Jurkat, Clone E6-1 (cell line): Measurements from ENCODE around the gene MFNG.

ENCODE experiments used
- DNase-seq: peaks from one replicate; pipeline ENCODE4 v3.0.0-alpha.2; 2011; ENCODE audit warnings: low read depth, low spot score
- H3K4me3 ChIP-seq: 2 replicates; pipeline ENCODE4 v1.5.1; 2011; ENCODE audit warnings: mild to moderate bottlenecking, low read length, control low read depth, moderate library complexity

The MFNG gene

DNA sequence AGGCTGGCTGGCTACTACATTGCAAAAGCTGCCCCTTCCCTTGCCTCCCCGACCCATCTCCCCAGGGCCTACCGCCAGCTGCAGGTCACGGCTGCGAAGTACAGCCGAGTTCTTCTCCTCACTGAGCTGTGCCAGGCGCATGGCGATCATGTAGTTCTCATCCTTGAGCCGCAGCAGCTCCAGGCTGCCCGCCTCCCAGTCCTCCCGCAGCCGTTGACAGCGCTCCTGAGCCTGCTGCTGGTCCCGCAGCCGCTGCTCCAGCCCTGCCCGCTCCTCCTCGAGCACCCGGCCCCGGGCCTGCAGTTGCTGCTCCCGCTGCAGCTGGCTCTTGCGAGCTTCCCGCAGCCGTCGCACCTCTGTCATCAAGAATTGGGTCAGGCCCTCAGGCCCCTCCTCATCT, 29.7 kb upstream of the MFNG start:
- no peak for DNase-seq
- H3K4me3 ChIP-seq = no peak overlapping the region

DNA sequence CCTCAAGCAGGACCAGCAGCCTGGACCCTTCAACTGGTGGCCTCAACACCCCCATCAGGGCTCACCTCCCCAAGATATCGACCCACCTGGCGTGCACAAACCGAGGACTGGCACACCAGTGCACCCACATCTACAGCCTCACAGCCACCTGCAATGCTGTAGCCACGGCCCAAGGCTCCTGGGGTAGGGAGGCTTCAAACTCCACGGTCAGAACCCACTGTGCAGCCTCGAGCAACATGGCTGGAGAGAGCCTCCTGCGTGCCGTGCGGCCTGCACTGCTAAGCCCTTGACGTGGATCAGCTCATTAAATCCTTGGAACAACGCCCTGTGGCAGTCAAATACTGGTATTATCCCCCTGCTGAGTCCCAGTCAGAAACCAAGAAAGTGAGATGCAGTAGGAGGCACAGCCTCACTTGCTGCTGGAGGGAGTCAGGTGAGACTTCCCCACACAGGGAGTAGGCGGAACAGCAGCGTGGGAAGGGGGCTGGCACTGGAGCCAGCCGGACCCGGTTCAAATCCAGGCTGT, 28.4 kb upstream of the MFNG start:
- DNase-seq = no peak
- no peak overlapping the region for H3K4me3 ChIP-seq

DNA sequence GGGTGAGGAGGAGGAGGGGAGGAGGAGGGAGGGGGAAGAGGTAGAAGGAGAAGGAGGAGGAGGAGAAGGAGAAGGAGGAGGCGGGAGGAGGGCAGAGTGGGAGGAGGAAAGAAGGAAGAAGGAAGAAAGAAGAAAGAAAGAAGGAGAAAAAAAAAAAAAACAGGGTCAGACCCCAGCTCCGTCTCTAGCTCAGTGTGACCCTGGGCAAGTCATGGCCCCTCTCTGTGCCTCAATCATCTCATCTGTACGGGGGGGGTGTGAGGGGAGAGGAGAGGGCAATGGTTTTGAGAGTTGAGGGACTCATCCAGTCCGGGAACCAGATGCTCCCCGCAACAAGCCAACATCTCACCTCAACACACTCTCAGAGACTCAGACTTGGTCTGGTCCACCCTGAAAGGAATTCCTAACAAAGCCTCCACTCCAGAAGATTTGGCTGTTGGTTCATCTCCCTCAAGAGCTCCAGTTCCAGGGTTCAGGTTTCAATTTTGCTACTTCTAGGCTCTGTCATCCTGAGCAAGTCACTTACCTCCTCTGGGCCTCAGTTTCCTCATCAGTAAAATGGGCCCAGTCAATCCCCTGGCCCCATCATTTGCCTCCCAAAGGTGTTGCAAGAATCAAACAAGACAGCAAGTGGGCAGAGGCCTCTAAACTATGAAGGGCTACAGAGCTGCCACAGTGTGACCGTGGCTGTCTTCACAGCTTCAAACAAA, 25.4 kb upstream of the MFNG start:
- no peak overlapping the region for H3K4me3 ChIP-seq

DNA sequence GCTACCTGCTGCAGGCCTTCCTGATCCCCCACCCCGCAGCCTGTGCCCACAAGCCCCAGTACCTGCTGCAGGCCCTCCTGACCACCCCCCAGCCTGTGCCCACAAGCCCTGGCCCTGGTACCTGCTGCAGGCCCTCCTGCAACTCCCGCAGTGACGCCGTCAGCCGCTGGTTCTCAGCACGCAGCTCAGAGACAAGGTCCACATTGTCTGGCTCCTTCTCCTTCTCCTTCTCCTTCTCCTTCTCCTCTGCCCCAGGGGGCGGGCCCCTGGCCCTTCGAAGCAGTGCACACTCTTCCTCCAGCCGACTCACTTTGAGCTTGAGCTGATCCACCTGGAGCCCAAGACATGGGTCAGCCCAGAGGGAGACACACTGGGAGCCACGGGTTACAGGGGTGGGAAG, 23.9 kb upstream of the MFNG start:
- no peak overlapping the region for H3K4me3 ChIP-seq
- DNase-seq = no peak

More for the DNA sequence above, 25.4 kb upstream of the MFNG start:
- DNase-seq = no peak

DNA sequence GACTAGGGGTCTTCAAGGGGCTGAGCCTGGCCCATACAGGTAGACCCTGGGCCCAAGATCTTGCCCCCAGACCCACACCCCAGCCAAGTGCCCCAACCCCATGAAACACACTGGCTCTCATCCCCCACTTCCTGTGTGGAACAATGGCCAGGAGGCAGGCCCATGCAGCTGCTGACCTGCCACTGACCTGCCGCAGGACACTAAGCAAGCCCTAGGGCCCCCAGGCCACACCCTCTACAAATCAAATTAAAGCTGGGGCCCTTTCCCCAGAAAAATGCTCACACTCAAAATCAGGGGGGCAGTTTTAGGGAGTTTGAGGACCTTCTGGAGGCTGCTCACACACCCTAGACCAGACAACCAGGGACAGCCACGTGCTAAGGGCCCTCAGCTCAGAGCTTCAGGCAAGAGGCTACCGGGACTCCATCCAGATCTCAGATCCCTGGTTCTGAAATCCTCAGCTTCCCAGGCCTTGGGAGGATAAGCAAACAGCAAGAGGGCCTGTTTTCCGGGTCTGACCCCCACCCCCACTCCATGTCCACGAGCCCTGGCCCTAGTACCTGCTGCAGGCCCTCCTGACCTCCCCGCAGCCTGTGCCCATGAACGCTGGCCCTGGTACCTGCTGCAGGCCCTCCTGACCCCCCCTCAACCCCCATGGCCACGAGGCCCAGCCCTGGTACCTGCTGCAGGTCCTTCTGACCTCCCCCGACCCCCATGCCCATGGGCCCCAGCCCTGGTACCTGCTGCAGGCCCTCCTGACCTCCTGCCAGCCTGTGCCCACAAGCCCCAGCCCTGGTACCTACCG, 23.1 kb upstream of the MFNG start:
- DNase-seq = no peak
- H3K4me3 ChIP-seq = no peak overlapping the region

DNA sequence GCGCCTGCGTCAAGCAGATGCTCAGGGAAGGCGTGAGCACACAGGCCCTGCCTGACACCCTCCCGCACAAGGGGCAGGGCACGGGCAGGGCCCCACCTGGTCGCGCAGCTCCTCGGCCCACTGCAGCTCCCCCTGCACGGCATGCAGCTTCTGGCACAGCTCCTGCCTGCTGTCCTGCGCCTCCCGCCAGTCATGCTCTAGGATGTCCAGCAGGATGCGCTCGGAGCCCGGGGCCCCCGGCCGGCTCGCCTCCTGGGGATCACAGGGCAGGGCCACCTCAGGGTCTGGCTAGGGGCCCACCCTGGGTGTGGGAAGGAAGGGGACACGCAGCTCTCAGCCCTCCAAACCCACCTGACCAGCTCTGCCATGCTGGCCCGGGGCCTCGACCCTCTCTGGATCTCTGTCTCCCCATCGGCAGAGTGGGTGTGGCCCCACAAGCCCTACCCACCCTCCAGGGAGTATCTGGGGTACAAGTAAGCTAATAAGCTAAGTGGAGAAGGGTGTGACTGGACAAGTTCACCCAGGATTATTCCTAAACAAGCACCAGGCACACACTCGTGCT, 22.3 kb upstream of the MFNG start:
- no peak for DNase-seq
- H3K4me3 ChIP-seq = no peak overlapping the region

DNA sequence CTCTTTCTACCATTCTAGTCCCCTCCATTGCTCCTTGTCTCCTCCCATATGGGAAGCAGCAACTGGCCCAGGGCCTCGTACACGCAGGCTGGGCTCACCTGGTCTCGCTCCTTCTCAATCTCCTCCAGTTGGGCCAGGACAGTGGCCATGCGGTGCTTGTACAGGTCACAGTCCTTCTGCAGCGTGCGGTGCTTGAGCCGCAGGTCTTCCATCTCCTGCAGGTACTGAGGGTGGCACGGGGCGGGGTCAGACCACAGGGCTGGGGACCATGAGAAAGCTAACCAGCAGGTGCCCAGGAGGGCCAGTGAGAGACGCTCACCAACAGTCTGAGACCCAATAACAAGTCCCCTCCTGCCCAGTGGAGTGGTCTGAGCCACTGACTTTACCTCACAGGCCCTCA, 21.5 kb upstream of the MFNG start:
- H3K4me3 ChIP-seq = no peak overlapping the region

DNA sequence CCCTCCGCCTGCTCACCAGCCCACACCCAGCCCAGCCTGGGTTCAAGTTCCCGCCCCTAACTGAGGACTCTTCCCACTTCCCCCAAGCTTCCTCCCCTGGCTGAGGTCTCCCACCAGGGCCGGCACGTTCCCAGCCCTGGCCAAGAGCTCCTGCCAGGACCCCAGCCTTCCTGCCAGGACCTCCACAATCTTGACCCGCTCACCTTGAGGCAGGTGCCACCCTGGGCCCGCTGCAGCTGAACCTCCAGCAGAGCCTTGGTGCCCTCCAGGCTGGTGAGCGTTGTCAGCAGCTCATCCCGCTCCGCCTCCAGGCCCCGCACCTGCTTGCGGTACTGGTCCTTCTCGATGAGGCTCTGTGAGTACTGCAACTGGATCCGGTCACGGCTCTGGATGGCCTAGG, 19.8 kb upstream of the MFNG start:
- H3K4me3 ChIP-seq = no peak overlapping the region
- DNase-seq = no peak

More for the DNA sequence above, 21.5 kb upstream of the MFNG start:
- no peak for DNase-seq

DNA sequence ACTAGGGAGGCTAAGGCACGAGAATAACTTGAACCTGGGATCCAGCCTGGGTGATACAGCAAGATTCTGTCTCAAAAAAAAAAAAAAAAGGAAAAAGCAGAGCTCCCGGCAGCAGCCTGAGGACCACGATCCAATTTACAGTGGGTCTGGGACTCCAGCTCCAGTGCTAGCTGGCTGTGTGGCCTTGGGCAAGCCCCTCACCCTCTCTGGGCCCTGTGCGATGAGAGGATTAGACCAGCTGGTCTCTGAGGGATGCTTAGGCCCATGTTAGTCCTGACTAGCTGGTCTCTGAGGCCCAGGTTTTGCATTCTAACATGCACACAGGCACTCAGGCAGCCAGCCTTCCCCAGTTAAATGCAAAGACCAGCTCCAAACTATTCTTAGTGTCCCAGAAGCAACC, 19.4 kb upstream of the MFNG start:
- no peak overlapping the region for H3K4me3 ChIP-seq
- DNase-seq = no peak

DNA sequence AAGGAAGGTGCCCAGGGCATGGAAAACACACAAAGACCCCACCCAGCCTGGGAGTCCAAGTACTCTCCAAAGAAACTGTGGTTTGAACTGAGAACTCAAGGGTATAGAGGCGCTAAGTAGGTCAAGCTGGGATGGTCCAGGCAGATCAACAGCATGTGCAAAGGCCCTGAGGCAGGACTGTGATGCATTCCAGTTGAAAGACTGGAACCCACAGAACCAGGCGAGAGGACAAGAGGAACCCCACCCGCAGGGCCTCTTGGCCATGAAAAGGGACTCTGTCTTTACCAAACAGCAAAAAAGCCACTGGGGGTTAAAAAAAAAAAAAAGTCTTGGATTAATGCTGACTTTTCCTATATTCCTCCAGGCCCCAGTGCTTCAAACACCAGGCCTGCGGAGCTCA, 18.8 kb upstream of the MFNG start:
- H3K4me3 ChIP-seq = no peak overlapping the region
- no peak for DNase-seq

DNA sequence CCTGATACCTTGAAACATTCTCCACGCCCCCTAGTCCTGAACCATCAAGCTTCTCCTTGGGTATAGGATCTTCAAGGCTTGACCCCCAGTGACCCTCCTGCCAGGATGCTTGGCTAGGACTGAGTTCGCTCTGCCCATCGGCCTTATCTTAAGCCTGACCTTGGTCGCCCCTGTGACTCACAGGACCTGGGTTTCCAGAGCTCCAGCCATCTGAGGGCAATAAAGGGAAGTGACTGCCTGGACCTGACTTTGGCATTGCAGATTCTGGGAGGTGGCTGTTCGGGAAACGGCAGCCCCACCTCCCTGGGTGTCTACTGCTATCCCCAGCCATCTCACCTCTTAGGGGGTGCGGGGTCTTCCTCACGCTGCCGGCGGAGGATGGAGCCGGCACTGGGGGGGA, 17.7 kb upstream of the MFNG start:
- no peak overlapping the region for H3K4me3 ChIP-seq
- no peak for DNase-seq

DNA sequence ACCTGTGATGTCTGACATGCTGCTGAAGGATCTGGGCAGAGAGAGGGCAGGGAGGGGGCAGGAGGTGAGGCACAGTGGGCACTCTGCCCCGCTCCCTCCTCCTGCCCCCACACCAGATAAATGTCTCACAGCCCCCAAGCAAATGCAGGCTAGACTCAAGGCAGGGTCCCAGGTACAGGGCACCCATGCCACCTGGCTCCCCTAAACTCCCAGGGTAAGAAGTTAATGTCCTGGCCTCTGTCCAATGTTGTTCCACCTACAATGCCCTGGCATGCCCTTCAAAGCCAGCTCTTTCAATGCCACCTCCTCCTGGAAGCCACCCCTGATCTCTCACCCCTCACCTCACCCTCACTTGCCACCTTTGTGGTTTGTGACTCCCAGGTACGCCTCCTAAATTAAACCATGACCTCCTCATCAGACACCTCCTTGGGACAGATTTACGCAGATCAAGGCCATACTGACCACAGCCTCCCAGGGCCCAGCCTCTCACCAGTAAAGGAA, 17.0 kb upstream of the MFNG start:
- DNase-seq = no peak
- H3K4me3 ChIP-seq = no peak overlapping the region

DNA sequence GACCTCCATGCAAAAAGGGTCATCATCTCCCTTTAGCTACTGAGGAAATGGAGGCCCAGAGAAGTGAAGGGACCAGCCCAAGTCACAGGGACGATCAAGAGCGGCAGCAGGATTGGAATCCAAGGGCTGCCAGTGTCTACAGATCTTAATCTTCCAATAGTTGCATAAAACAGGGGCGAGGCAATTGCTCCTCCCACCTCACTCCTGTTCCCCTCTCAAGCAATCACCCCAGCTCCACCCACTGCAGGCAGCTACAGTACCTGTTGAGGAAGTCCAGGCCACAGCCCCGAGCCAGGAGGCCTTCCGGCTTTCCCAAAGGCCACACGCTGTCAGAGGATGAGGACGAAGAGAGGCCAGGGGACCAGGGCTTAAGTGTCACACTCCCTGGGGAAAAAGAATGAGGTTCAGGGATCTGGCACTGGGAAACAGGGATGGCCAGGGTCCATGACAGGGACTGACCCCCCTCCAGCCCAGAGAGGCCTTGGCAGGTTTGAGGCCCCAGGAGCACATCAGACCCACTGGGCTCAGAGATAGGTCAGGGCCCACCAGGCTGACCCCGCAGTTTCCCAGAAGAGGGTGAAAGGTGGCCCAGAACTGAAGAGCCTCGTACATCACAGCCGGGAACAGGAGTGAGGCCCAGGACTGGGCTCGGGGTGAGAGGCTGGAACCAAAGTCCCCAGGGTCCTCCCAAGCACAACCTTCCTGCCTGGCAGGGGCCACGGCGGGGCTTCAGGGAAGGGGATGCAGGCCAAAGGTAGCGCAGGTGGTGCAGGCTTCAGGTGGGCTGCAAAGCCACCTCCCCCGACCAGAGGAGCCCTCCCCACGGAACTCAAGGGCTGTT, 16.4 kb upstream of the MFNG start:
- no peak for DNase-seq
- no peak overlapping the region for H3K4me3 ChIP-seq

DNA sequence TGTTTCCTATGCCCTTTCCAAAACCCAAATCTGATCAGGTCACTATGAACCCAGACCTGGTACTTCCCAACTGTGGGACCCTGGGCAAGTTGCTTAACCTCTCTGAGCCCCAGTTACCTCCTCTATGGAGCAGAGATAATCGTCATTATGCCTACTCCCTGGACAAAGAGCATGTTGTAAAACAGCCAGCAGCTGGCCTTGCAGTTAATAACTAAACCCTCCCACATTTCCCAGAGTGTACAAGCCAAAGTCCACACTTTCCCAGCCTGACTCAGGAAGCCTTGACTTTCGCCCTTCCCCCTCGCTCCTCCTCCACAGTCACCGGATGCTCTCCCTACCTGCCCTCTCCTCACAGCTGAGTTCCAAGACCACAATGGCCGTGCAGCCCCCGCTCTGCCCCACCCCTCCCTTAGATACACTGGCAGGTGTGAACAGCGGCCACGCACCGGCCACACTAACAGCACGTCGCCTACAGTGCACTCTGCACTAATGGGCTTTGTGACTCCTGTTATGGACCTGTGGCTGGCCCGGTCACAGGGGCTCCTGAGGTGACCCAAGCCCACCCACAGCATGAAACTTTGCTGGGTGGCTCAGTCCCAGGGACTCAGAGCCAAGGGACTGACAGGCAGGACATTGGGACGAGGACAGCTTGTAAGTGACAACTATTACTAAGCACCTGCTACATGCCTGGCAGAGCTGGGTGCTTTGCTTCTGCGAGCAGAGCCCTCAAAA, 15.6 kb upstream of the MFNG start:
- DNase-seq = no peak
- H3K4me3 ChIP-seq = no peak overlapping the region

DNA sequence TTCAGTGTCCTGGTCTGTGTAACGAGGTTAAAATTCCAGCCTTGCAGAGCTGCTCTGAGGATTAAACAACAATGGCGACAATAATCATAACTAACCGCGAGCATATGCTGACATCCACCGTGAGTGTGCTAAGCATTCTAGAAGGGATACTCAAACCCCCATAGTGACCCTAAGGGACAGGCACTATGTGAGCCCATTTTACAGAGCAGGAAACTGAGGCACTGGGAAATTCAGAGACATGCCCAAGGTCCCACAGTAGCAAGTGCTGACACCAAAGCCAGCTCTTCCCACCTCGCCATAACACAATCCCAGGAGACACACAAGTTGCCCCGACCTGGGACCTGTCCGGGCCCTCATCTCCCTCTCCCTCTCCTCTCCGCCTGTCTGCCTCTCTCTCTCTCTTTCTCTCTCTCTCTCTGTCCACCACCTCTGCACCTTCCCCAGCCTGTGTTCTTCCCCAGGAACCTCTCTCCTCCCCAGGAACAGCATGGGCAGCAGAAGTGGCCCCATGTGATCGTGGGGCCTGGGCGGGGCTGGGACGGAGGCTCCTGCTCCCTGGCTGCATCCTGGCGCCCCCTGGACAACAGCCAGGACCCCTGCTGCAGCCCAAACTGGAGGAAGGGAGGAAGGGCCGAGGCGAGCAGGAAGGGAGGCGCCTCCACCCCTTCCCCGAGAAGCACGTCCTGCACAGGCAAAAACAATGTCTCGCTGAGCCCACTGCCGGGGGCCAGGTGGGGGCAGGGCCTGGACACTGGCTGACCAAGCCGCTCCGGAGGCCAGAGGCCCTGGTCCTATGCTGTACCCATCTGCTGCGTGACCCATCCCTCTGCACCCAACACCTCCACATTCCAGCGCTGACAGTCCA, 14.8 kb upstream of the MFNG start:
- no peak for DNase-seq
- no peak overlapping the region for H3K4me3 ChIP-seq

DNA sequence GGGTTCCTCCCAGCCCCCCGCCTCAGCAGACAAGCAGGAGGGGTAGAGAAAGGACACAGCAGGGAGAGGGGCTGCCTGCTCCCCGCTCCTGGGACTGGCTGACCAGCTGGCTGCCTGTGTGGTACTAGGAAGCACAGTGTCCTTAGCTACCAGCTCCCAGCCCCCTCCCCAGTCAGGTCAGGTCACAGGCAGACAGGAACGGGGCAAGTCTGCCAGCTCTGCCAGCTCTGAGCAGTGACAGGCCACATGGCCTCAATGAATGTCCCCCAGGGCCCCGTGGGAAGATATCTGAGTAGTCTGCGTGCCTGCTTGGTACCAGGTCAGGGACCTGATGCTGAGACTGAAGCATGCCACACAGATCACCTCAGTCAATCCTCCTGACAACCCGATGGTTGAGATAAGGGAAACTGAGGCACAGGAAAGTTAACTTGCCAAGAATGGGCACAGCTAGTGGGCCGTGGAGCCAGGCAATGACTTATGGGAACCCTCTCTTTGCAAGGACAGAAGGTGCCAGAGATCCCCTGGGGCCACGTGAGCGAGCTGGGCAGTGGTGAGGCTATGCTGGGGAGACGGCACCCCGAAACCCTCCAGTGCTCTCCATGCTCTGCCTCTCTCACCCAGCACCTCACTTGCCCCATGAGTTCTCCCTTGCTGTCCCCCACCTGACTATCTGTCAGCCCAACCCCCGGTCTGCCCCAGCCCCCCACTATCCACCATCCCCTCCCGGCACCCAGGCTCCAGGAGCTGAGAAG, 13.8 kb upstream of the MFNG start:
- no peak for DNase-seq
- no peak overlapping the region for H3K4me3 ChIP-seq
